Mammary epithelial cell (primary cell): ENCODE results near the gene TYRO3.

Source experiments
- CTCF ChIP-seq, 2 donors: IDR thresholded peaks in 1 of 2; conservative IDR thresholded peaks in 1 of 2; 2 replicates each; pipeline ENCODE4 v1.5.1; 2011 to 2012; ENCODE audit warnings: inconsistent platforms in 2 of 2, low read length in 2 of 2, mild to moderate bottlenecking in 2 of 2, control low read depth in 1 of 2, low read depth in 1 of 2; ENCODE audit not compliant: insufficient read depth in 1 of 2; ENCODE audit errors: extremely low read depth in 1 of 2
- EZH2 ChIP-seq: IDR thresholded peaks from 2 replicates; pipeline ENCODE4 v1.6.1; 2012; ENCODE audit warnings: low read length, inconsistent platforms, borderline replicate concordance

- TF ChIP-seq CTCF (conservative IDR thresholded peaks at IDR 0.05 in 1 of 2, IDR thresholded peaks at IDR 0.05 in 1 of 2; ENCODE audit: extremely low read depth in 1 of 2, insufficient read depth in 1 of 2, low read depth in 1 of 2, low read length in 2 of 2) = no peak
- no peak for TF ChIP-seq EZH2
These were observed 14.4 kb downstream of the TYRO3 start for GRCh38 chr15:41573396-41573795.
